SU-DHL-6 (cell line): Measurements from ENCODE around the gene ZDHHC1.

ENCODE experiments used
- H2AFZ ChIP-seq: fragments of 200-600 bp; sonication (generic); 2 replicates; pipeline ENCODE4 v1.6.1; 2014; ENCODE audit warnings: low read depth, mild to moderate bottlenecking, moderate library complexity, mixed read lengths, antibody characterized with exemption, low read length; ENCODE audit not compliant: severe bottlenecking
- H3F3A ChIP-seq: fragments of 200-600 bp; shearing (Covaris generic); 2 replicates; pipeline ENCODE4 v1.6.0; 2016; ENCODE audit warnings: antibody characterized with exemption, mild to moderate bottlenecking; ENCODE audit not compliant: insufficient read depth
- H3K27ac ChIP-seq: fragments of 200-600 bp; sonication (generic); 2 replicates; pipeline ENCODE4 v1.5.1; 2016; ENCODE audit warnings: low read depth, mild to moderate bottlenecking, low read length, moderate library complexity, mixed read lengths
- H3K27me3 ChIP-seq: fragments of 200-600 bp; sonication (generic), shearing (Covaris generic); 2 replicates; pipeline ENCODE4 v1.6.0; 2014; ENCODE audit warnings: mild to moderate bottlenecking, low read length
- H3K36me3 ChIP-seq: fragments of 200-600 bp; sonication (generic); 2 replicates; pipeline ENCODE4 v1.6.1; 2014; ENCODE audit warnings: mild to moderate bottlenecking, low read length, mixed read lengths
- H3K4me2 ChIP-seq: fragments of 300-600, 200-600 bp; shearing (Covaris generic), sonication (generic); 2 replicates; pipeline ENCODE4 v1.6.0; 2014; ENCODE audit warnings: low read length, low read depth, mild to moderate bottlenecking; ENCODE audit not compliant: poor library complexity, severe bottlenecking
- H3K4me3 ChIP-seq: fragments of 200-600 bp; sonication (generic); 2 replicates; pipeline ENCODE4 v1.5.1; 2014; ENCODE audit warnings: antibody characterized with exemption, low read length, mild to moderate bottlenecking, mixed read lengths; ENCODE audit not compliant: insufficient read depth, poor library complexity, severe bottlenecking
- H3K79me2 ChIP-seq: fragments of 200-600 bp; sonication (generic); 2 replicates; pipeline ENCODE4 v1.6.1; 2014; ENCODE audit warnings: mild to moderate bottlenecking, low read length, moderate library complexity; ENCODE audit not compliant: insufficient read depth
- H3K9ac ChIP-seq: fragments of 200-600 bp; sonication (generic); 2 replicates; pipeline ENCODE4 v1.7.0; 2014; ENCODE audit warnings: mild to moderate bottlenecking, low read length
- H3K9me2 ChIP-seq: fragments of 200-600 bp; sonication (generic); replicated peaks from 2 replicates; pipeline ENCODE4 v1.6.1; 2014; ENCODE audit warnings: low read length; ENCODE audit not compliant: insufficient read depth
- H3K9me3 ChIP-seq: fragments of 200-600 bp; sonication (generic); 2 replicates; pipeline ENCODE4 v1.6.1; 2014; ENCODE audit warnings: low read length, mixed read lengths; ENCODE audit not compliant: insufficient read depth
- H4K20me1 ChIP-seq: fragments of 200-600 bp; sonication (generic); 2 replicates; pipeline ENCODE4 v1.6.1; 2014; ENCODE audit warnings: low read depth, mild to moderate bottlenecking, antibody characterized with exemption, low read length, moderate library complexity, mixed read lengths
- EZH2phosphoT487 ChIP-seq: fragments of 200-600 bp; sonication (generic), shearing (Covaris generic); conservative IDR thresholded peaks from 2 replicates; pipeline ENCODE4 v1.6.1; 2018; ENCODE audit warnings: mild to moderate bottlenecking, antibody characterized with exemption, low read length, moderate library complexity, mixed read lengths
- TF ChIP-seq, protein P1 (sequence below): fragments of 200-600 bp; sonication (generic); IDR thresholded peaks from one replicate; pipeline ENCODE4 v1.5.1; 2017; ENCODE audit warnings: antibody characterized with exemption, mild to moderate bottlenecking, low read length, moderate library complexity; ENCODE audit not compliant: insufficient read depth, poor library complexity, severe bottlenecking

Gene ZDHHC1

DNA sequence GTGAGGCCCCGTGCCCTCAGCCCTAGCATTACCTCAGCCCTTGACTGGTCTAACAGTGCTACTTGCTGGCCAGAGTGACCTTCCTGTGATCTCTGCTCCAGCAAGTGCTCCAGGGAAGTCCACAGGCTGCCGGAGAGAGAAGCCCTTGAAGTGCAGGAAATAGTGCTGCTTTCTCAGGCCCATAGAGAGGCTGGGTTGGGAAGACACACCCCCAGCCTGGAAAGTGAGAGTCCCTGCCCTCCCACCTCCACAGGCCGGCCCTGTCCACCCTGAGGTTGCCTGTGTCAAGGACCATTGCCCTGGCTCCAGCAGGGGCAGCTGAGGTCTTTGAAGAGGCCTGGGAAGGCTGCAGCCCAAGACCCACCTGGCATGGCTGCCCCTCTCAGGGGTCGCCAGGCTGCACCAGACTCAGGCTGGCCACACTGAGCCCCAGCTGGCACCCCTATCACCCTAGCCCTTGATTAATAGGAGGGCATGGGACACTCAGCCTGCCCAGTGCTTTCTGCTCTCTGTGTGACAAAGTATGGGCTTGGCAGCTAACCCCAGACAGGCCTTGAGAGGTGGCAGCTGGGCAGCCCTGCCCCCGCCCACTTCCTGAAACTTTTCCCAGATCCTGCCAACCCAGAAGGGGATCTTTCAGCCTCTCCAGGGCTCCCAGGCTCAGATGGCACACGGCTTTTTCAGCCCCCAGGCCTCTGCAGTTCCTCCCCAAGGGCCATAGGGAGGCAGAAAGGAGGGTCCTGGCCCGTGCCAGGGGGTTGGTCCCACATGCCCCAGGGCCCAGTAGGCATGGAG, 43.0 kb upstream of the ZDHHC1 start:
- Histone ChIP-seq H3K4me2 (no peak overlapping the region), H3K4me3 (no peak overlapping the region), H4K20me1 (no peaks in the 10 kb centered on the region), H3K9ac (no peak overlapping the region), H3K27ac (no peak overlapping the region), H3K36me3 (no peaks in the 10 kb centered on the region), H2AFZ (no peak overlapping the region), H3K9me3 (no peaks in the 10 kb centered on the region), H3F3A (no peaks in the 10 kb centered on the region), H3K27me3 (no peaks in the 10 kb centered on the region), H3K79me2 (peaks cover 32% of the 10 kb centered on the region), H3K9me2 (no peaks in the 10 kb centered on the region)
- TF ChIP-seq EZH2phosphoT487, result no peak
- TF ChIP-seq, protein P1, sequence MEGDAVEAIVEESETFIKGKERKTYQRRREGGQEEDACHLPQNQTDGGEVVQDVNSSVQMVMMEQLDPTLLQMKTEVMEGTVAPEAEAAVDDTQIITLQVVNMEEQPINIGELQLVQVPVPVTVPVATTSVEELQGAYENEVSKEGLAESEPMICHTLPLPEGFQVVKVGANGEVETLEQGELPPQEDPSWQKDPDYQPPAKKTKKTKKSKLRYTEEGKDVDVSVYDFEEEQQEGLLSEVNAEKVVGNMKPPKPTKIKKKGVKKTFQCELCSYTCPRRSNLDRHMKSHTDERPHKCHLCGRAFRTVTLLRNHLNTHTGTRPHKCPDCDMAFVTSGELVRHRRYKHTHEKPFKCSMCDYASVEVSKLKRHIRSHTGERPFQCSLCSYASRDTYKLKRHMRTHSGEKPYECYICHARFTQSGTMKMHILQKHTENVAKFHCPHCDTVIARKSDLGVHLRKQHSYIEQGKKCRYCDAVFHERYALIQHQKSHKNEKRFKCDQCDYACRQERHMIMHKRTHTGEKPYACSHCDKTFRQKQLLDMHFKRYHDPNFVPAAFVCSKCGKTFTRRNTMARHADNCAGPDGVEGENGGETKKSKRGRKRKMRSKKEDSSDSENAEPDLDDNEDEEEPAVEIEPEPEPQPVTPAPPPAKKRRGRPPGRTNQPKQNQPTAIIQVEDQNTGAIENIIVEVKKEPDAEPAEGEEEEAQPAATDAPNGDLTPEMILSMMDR, result no peak

DNA sequence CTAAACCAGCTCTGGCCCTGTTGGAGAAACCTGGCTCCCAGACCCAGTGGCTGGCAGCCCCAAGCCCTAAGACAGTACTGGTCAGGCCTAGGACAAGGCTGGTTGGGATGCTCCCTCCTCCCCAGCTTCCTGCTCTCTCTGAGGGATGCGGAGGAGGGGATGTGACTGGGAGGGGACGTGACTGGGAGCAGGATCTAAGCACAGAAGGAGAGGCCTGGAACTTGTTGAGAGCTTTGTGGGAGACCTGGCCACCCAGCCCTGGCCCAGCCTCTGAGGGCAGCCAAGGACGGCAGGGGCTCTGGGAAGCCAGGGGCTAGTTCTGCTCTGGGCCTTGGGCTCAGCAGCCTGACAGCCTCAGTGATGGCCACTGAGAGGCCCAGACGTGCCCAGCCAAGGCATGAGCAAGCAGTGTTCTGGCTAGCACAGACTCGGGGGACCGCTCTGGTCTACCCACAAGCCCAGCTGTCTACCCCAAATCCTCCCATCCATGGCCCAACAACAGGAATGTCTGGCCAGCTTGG, 41.9 kb upstream of the ZDHHC1 start:
- Histone ChIP-seq H3K36me3 (no peaks in the 10 kb centered on the region), H3K9me3 (no peaks in the 10 kb centered on the region), H4K20me1 (no peaks in the 10 kb centered on the region), H3K27ac (no peak overlapping the region), H3K9ac (no peak overlapping the region), H3K27me3 (no peaks in the 10 kb centered on the region), H3K4me2 (no peak overlapping the region), H3K79me2 (peaks cover 23% of the 10 kb centered on the region), H2AFZ (no peak overlapping the region), H3K9me2 (no peaks in the 10 kb centered on the region), H3K4me3 (no peak overlapping the region), H3F3A (no peaks in the 10 kb centered on the region)
- TF ChIP-seq, protein P1, result no peak
- no peak for TF ChIP-seq EZH2phosphoT487

DNA sequence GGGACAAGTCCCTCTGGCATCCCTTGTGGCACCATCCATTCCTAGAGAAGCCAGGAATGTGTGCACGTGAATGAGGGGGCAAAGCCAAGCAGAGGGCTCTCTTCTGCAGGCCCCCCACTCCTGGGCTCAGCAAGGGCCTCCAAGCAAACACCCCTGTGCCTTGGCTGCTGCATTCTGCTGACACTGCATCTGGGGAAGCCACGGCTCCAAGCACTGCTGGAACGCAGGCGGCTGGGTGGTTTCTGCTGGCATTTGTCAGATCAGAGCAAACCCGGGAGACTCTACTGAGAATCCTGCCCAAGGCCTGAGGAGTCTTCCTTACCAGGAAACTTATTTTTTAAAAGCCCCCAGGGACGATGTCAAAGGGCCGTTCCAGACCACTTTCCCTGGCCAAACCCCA, 41.3 kb upstream of the ZDHHC1 start:
- Histone ChIP-seq H3K27ac (no peak overlapping the region), H2AFZ (no peak overlapping the region), H3K9me2 (no peaks in the 10 kb centered on the region), H3K4me3 (no peak overlapping the region), H3K9me3 (no peaks in the 10 kb centered on the region), H3F3A (no peaks in the 10 kb centered on the region), H3K9ac (no peak overlapping the region), H3K27me3 (no peaks in the 10 kb centered on the region), H3K36me3 (no peaks in the 10 kb centered on the region), H3K4me2 (no peak overlapping the region), H3K79me2 (peaks cover 17% of the 10 kb centered on the region), H4K20me1 (no peaks in the 10 kb centered on the region)
- TF ChIP-seq, protein P1, result no peak
- TF ChIP-seq EZH2phosphoT487, result no peak
